H1 (cell line): Measurements from ENCODE around the gene ELFN2. TPM values are rescaled to one million over a fixed set of nuclear protein-coding genes. Genes with fewer than 3 reads are reported as not detected.

Experiments
- CTCF ChIA-PET: fragments of 300-600 bp; sonication (Branson Sonifier 250); formaldehyde crosslinking; loops from one replicate; lab custom pipeline; 2021; ENCODE audit not compliant: partially characterized antibody; lab: Charles Lee
- POLR2A ChIA-PET: fragments of 300-600 bp; sonication (Branson Sonifier 250); formaldehyde crosslinking; loops from one replicate; lab custom pipeline; 2021; ENCODE audit warnings: inconsistent platforms; ENCODE audit not compliant: partially characterized antibody; lab: Charles Lee
- DNase-seq, 2 experiments: peaks; one replicate each; pipeline versions ENCODE4 v3.0.0 to v3.0.0-alpha.2; 2010 to 2022; ENCODE audit warnings: low spot score in 2 of 2, low read depth in 1 of 2, mixed read lengths in 1 of 2
- FAIRE-seq: peaks from 2 replicates; lab custom pipeline; 2011; peaks lifted over from hg19 to GRCh38; lab: Jason Lieb, UNC
- H2AFZ ChIP-seq: 2 replicates; pipeline ENCODE4 v1.8.1; 2012; ENCODE audit warnings: low read length, inconsistent platforms
- H2AK5ac ChIP-seq: 2 replicates; pipeline ENCODE4 v1.6.1; 2013; ENCODE audit warnings: low read depth, low read length
- H2BK120ac ChIP-seq: replicated peaks from 2 replicates; pipeline ENCODE3; 2013; ENCODE audit warnings: low read depth, low read length, inconsistent platforms
- H2BK12ac ChIP-seq: 2 replicates; pipeline ENCODE4 v1.6.1; 2013; ENCODE audit warnings: low read depth, low read length
- H2BK15ac ChIP-seq: 2 replicates; pipeline ENCODE4 v1.6.1; 2013; ENCODE audit warnings: low read length
- H2BK20ac ChIP-seq: 2 replicates; pipeline ENCODE4 v1.6.1; 2013; ENCODE audit warnings: low read length
- H2BK5ac ChIP-seq: 2 replicates; pipeline ENCODE4 v1.6.1; 2013; ENCODE audit warnings: low read depth, low read length
- H3K14ac ChIP-seq: 2 replicates; pipeline ENCODE4 v1.6.1; 2013; ENCODE audit warnings: inconsistent platforms; ENCODE audit not compliant: insufficient read length
- H3K18ac ChIP-seq: 2 replicates; pipeline ENCODE4 v1.6.1; 2013; ENCODE audit warnings: low read length; ENCODE audit errors: extremely low read depth
- H3K23ac ChIP-seq: 2 replicates; pipeline ENCODE4 v1.6.1; 2013; ENCODE audit warnings: inconsistent platforms; ENCODE audit not compliant: insufficient read length
- H3K23me2 ChIP-seq: 2 replicates; pipeline ENCODE4 v1.6.1; 2013; ENCODE audit warnings: low read depth, low read length
- H3K27ac ChIP-seq: 2 replicates; pipeline ENCODE4 v1.6.1; 2011; ENCODE audit warnings: low read depth, low read length, inconsistent platforms
- H3K27me3 ChIP-seq, 4 experiments: replicated peaks in 1 of 4; 1 replicate in 1 of 4; 2 replicates in 3 of 4; pipeline versions ENCODE4 v1.6.1 to v1.8.1; 2011 to 2013; ENCODE audit warnings: low read length in 3 of 4, mild to moderate bottlenecking in 3 of 4, inconsistent platforms in 2 of 4, mixed read lengths in 2 of 4, moderate library complexity in 1 of 4; ENCODE audit not compliant: control insufficient read depth in 3 of 4, insufficient read depth in 3 of 4; ENCODE audit errors: extremely low read depth in 1 of 4
- H3K36me3 ChIP-seq, 4 experiments: 2 replicates each; pipeline versions ENCODE4 v1.6.1 to v1.8.1; 2011 to 2013; ENCODE audit warnings: mild to moderate bottlenecking in 4 of 4, low read length in 3 of 4, moderate library complexity in 2 of 4, control low read depth in 1 of 4, inconsistent platforms in 1 of 4; ENCODE audit not compliant: insufficient read depth in 4 of 4, control insufficient read depth in 2 of 4
- H3K4ac ChIP-seq: replicated peaks from 2 replicates; pipeline ENCODE3; 2013; ENCODE audit warnings: low read length, low read depth, mixed read lengths, inconsistent platforms; ENCODE audit not compliant: insufficient read length
- H3K4me1 ChIP-seq, 4 experiments: replicated peaks in 1 of 4; 1 replicate in 1 of 4; 2 replicates in 3 of 4; pipeline versions ENCODE4 v1.6.1 to v1.8.1; 2011 to 2013; ENCODE audit warnings: low read length in 3 of 4, inconsistent platforms in 2 of 4, mixed read lengths in 1 of 4; ENCODE audit not compliant: insufficient read depth in 4 of 4, control insufficient read depth in 3 of 4
- H3K4me2 ChIP-seq, 2 experiments: 2 replicates each; pipeline versions ENCODE4 v1.6.1 to v1.8.1; 2011 to 2013; ENCODE audit warnings: low read depth in 2 of 2, low read length in 2 of 2, control low read depth in 1 of 2, inconsistent platforms in 1 of 2, mild to moderate bottlenecking in 1 of 2; ENCODE audit not compliant: insufficient read depth in 1 of 2
- H3K4me3 ChIP-seq, 4 experiments: fragments of 200-600, 300-600 bp in 1 of 4; sonication (generic), shearing (Covaris generic), sonication (Bioruptor Twin) in 1 of 4; 2 replicates each; pipeline versions ENCODE4 v1.5.1 to v1.8.1; 2011 to 2016; ENCODE audit warnings: low read length in 4 of 4, low read depth in 3 of 4, control low read depth in 2 of 4, inconsistent platforms in 2 of 4, mild to moderate bottlenecking in 2 of 4, mixed read lengths in 1 of 4, moderate library complexity in 1 of 4; ENCODE audit not compliant: insufficient read depth in 2 of 4; ENCODE audit errors: extremely low read depth in 1 of 4
- H3K56ac ChIP-seq: replicated peaks from 2 replicates; pipeline ENCODE3; 2013; ENCODE audit warnings: low read depth, mild to moderate bottlenecking, mixed read lengths, low read length, inconsistent platforms; ENCODE audit not compliant: insufficient read length
- H3K79me1 ChIP-seq: 2 replicates; pipeline ENCODE4 v1.6.1; 2013; ENCODE audit warnings: low read depth, low read length, control low read depth
- H3K79me2 ChIP-seq, 2 experiments: 2 replicates each; pipeline versions ENCODE4 v1.6.1 to v1.8.1; 2012 to 2013; ENCODE audit warnings: low read length in 2 of 2, mild to moderate bottlenecking in 2 of 2, inconsistent platforms in 1 of 2; ENCODE audit not compliant: insufficient read depth in 2 of 2, control insufficient read depth in 1 of 2
- H3K9ac ChIP-seq, 4 experiments: replicated peaks in 1 of 4; 1 replicate in 1 of 4; 2 replicates in 3 of 4; pipeline versions ENCODE4 v1.6.1 to v1.8.1; 2011 to 2013; ENCODE audit warnings: low read depth in 3 of 4, low read length in 3 of 4, control low read depth in 2 of 4, mild to moderate bottlenecking in 2 of 4, moderate library complexity in 2 of 4, inconsistent platforms in 1 of 4; ENCODE audit errors: extremely low read depth in 1 of 4
- H3K9me3 ChIP-seq, 2 experiments: 2 replicates each; pipeline versions ENCODE4 v1.6.1 to v1.8.1; 2012 to 2013; ENCODE audit warnings: mild to moderate bottlenecking in 2 of 2, moderate library complexity in 2 of 2, control low read depth in 1 of 2, inconsistent platforms in 1 of 2, low read depth in 1 of 2, low read length in 1 of 2, mixed read lengths in 1 of 2; ENCODE audit not compliant: insufficient read depth in 2 of 2
- H4K20me1 ChIP-seq, 2 experiments: replicated peaks in 1 of 2; 2 replicates each; pipeline versions ENCODE3 to v1.8.1; 2011 to 2013; ENCODE audit warnings: inconsistent platforms in 2 of 2, low read length in 2 of 2, mild to moderate bottlenecking in 1 of 2; ENCODE audit not compliant: insufficient read depth in 2 of 2, control insufficient read depth in 1 of 2
- H4K5ac ChIP-seq: 2 replicates; pipeline ENCODE4 v1.6.1; 2013; ENCODE audit warnings: low read length, low read depth, mixed read lengths, inconsistent platforms; ENCODE audit not compliant: insufficient read length
- H4K8ac ChIP-seq: 2 replicates; pipeline ENCODE4 v1.8.0; 2013; ENCODE audit warnings: mild to moderate bottlenecking, moderate library complexity, low read length, inconsistent platforms; ENCODE audit not compliant: insufficient read depth; ENCODE audit errors: extremely low read depth
- H4K91ac ChIP-seq: replicated peaks from 2 replicates; pipeline ENCODE3; 2013; ENCODE audit warnings: low read length, mixed read lengths, inconsistent platforms; ENCODE audit not compliant: insufficient read length
- BACH1 ChIP-seq: IDR thresholded peaks from 2 replicates; pipeline ENCODE4 v1.6.1; 2012; ENCODE audit warnings: low read length, improper control_type of control experiment
- BCL11A ChIP-seq, 2 experiments: IDR thresholded peaks; one replicate each; pipeline ENCODE4 v1.6.1; 2011; ENCODE audit warnings: low read depth in 2 of 2, low read length in 2 of 2, mild to moderate bottlenecking in 2 of 2
- CBX5 ChIP-seq: fragments of 300-800, 300-1000 bp; sonication (generic); IDR thresholded peaks from 2 replicates; pipeline ENCODE4 v1.7.1; 2016; ENCODE audit warnings: antibody characterized with exemption, low read length, low read depth
- CEBPB ChIP-seq: IDR thresholded peaks from 2 replicates; pipeline ENCODE4 v1.6.1; 2012; ENCODE audit warnings: low read depth, low read length
- CTBP2 ChIP-seq: IDR thresholded peaks from 2 replicates; pipeline ENCODE4 v1.7.0; 2011; ENCODE audit warnings: borderline replicate concordance, mild to moderate bottlenecking, moderate library complexity, mixed read lengths, low read length; ENCODE audit not compliant: insufficient read depth, insufficient read length
- EGR1 ChIP-seq: IDR thresholded peaks from 2 replicates; pipeline ENCODE4 v1.6.1; 2011; ENCODE audit warnings: low read depth, low read length, borderline replicate concordance
- GTF2F1 ChIP-seq: IDR thresholded peaks from 2 replicates; pipeline ENCODE4 v1.6.1; 2012; ENCODE audit warnings: low read depth, low read length, improper control_type of control experiment, borderline replicate concordance
- HDAC2 ChIP-seq, 2 experiments: fragments of 300-600 bp in 1 of 2; sonication (generic) in 1 of 2; IDR thresholded peaks; 2 replicates each; pipeline ENCODE4 v1.6.1; 2011 to 2012; ENCODE audit warnings: low read depth in 2 of 2, low read length in 2 of 2, mild to moderate bottlenecking in 2 of 2, moderate library complexity in 2 of 2, borderline replicate concordance in 1 of 2, inconsistent platforms in 1 of 2
- JUN ChIP-seq: IDR thresholded peaks from 2 replicates; pipeline ENCODE4 v1.6.1; 2011; ENCODE audit warnings: low read depth, mild to moderate bottlenecking, improper control_type of control experiment, low read length
- MAFK ChIP-seq: IDR thresholded peaks from 2 replicates; pipeline ENCODE4 v1.6.1; 2012; ENCODE audit warnings: low read depth, mild to moderate bottlenecking, improper control_type of control experiment, low read length
- PHF8 ChIP-seq: fragments of 200-600 bp; sonication (generic); conservative IDR thresholded peaks from 2 replicates; pipeline ENCODE4 v1.7.1; 2012; ENCODE audit warnings: low read depth, mild to moderate bottlenecking, inconsistent platforms, low read length, moderate library complexity
- POLR2A ChIP-seq, 2 experiments: IDR thresholded peaks; 1 replicate in 1 of 2; 2 replicates in 1 of 2; pipeline ENCODE4 v1.6.1; 2011; ENCODE audit warnings: low read depth in 2 of 2, low read length in 2 of 2, mild to moderate bottlenecking in 2 of 2; ENCODE audit errors: control extremely low read depth in 1 of 2
- RFX5 ChIP-seq: IDR thresholded peaks from 2 replicates; pipeline ENCODE4 v1.6.1; 2011; ENCODE audit warnings: low read depth, low read length, improper control_type of control experiment, borderline replicate concordance
- SIX5 ChIP-seq: IDR thresholded peaks from 2 replicates; pipeline ENCODE4 v1.6.1; 2011; ENCODE audit warnings: mild to moderate bottlenecking, low read depth, low read length
- TBP ChIP-seq: IDR thresholded peaks from 2 replicates; pipeline ENCODE4 v1.6.1; 2011; ENCODE audit warnings: low read depth, low read length, improper control_type of control experiment
- TEAD4 ChIP-seq: IDR thresholded peaks from 2 replicates; pipeline ENCODE4 v1.6.1; 2012; ENCODE audit warnings: low read depth, low read length, inconsistent platforms, mixed read lengths
- WGBS, 2 experiments: shearing (Covaris generic) in 1 of 2; methylation state at CpG; one replicate each; pipeline versions ENCODE4 v1.1.6 to v1.1.7; 2013 to 2015; ENCODE audit warnings: low lambda C conversion rate in 2 of 2, mixed read lengths in 2 of 2, inconsistent platforms in 1 of 2, low coverage in 1 of 2, missing lambda C conversion rate in 1 of 2; ENCODE audit not compliant: insufficient replicate concordance in 2 of 2, insufficient coverage in 1 of 2, insufficient read length in 1 of 2; ENCODE audit errors: extremely low coverage in 1 of 2, missing lambda C conversion rate in 1 of 2; 5-methylcytosine and 5-hydroxymethylcytosine counted together
- polyA plus RNA-seq, 7 experiments: library from polyadenylated mRNA; depleted of rRNA in 3 of 7; stranded (reverse) in 5 of 7; unstranded in 2 of 7; fragments of >200 nt in 5 of 7; fragments of 200-250 nt in 2 of 7; gene quantifications; 1 replicate in 5 of 7; 2 replicates in 1 of 7; 4 replicates in 1 of 7; pipeline versions ENCODE4 v1.2.1 to v1.2.3, GENCODE V29; 2011 to 2013; ENCODE audit warnings: missing spikeins in 2 of 7, mixed read lengths in 2 of 7
- total RNA-seq: library from RNA; stranded (reverse); fragmentation: NEBNext Ultra II Directional; extraction: Animal tissue kit (Norgen Biotek cat#: 25700); gene quantifications from 2 replicates; pipeline ENCODE4 v1.2.1, GENCODE V29; 2021

ELFN2 gene
- total and polyA plus RNA-seq, 2 of the 8 experiments (the other 6 are each of a cell fraction or from before 2014, with no cell fraction given): 0.63 to 0.88 TPM

DNA sequence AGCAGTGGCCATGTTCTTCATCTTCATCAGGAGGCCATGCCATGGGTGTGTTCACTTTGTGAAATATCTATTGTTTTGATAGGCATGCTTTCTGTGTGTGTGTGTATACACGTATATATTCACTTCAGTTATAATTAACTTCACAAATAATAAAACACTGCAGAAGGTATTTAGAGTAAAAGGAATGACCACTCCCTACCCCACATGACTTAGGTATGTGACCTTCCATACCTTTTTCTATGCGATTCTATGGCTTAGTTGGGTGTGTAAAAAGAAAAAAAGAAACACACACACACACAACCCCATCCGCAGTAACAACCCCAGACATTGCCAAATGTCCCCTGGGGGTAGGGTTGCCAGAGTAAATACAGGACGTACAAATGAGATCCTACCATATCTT lies 73.0 kb downstream of the ELFN2 start:
- Histone ChIP-seq H3K79me1 (no peaks in the 10 kb centered on the region), H3K18ac (no peak overlapping the region), H3K79me2 (no peaks in the 10 kb centered on the region), H2BK12ac (no peak overlapping the region), H3K27me3 (no peaks in the 10 kb centered on the region), H3K9me3 (no peaks in the 10 kb centered on the region), H2AFZ (no peak overlapping the region), H2BK15ac (no peak overlapping the region), H3K23me2 (no peaks in the 10 kb centered on the region; the same call in 1 of the 2 replicates), H3K27ac (no peak overlapping the region), H3K4me3 (no peak overlapping the region), H3K4me2 (no peak overlapping the region), H3K36me3 (no peaks in the 10 kb centered on the region), H4K5ac (no peak overlapping the region), H2BK5ac (no peak overlapping the region), H3K4me1 (no peaks in the 10 kb centered on the region), H3K23ac (no peak overlapping the region), H3K14ac (no peak overlapping the region), H2BK120ac (no peak overlapping the region), H4K91ac (no peak overlapping the region), H2BK20ac (no peak overlapping the region), H4K8ac (no peak overlapping the region), H2AK5ac (no peak overlapping the region), H3K56ac (no peak overlapping the region), H3K4ac (no peak overlapping the region), H3K9ac (no peak overlapping the region), H4K20me1 (no peaks in the 10 kb centered on the region)
- FAIRE-seq (no peak), DNase-seq (no peak)
- WGBS, 2 experiments: 94% methylated on average over 4 of the region's 4 CpGs; no CpG with 5 or more reads in 1 of the 2 experiments
- ChIA-PET CTCF (interaction anchor here (1.2 kb wide), 1 partner anchor 71 kb away, joined by 3 read pairs; no protein-coding TSS in a partner anchor), POLR2A (no interaction called here)
- TF ChIP-seq CBX5 (no peak), RFX5 (no peak), SIX5 (no peak), PHF8 (no peak), BACH1 (no peak), GTF2F1 (no peak), JUN (no peak), BCL11A (IDR thresholded peaks at IDR 0.05; ENCODE audit: low read depth in 2 of 2, low read length in 2 of 2) (no peak), HDAC2 (IDR thresholded peaks at IDR 0.05; ENCODE audit: borderline replicate concordance in 1 of 2, low read depth in 2 of 2, low read length in 2 of 2) (no peak), CEBPB (no peak), TEAD4 (no peak), TBP (no peak), CTBP2 (no peak), POLR2A (IDR thresholded peaks at IDR 0.05; ENCODE audit: control extremely low read depth in 1 of 2, low read depth in 2 of 2, low read length in 2 of 2) (no peak), EGR1 (no peak), MAFK (no peak)
